ENCODE data around the gene MYO9B. TPM values are rescaled to one million over a fixed set of nuclear protein-coding genes. Genes with fewer than 3 reads are reported as not detected.

MYO9B gene
- total and polyA plus RNA-seq, 9 of the 15 experiments (the other 6 are each of a cell fraction or from before 2014, with no cell fraction given), result 2.4 to 77.6 (median 23.0) TPM

DNA sequence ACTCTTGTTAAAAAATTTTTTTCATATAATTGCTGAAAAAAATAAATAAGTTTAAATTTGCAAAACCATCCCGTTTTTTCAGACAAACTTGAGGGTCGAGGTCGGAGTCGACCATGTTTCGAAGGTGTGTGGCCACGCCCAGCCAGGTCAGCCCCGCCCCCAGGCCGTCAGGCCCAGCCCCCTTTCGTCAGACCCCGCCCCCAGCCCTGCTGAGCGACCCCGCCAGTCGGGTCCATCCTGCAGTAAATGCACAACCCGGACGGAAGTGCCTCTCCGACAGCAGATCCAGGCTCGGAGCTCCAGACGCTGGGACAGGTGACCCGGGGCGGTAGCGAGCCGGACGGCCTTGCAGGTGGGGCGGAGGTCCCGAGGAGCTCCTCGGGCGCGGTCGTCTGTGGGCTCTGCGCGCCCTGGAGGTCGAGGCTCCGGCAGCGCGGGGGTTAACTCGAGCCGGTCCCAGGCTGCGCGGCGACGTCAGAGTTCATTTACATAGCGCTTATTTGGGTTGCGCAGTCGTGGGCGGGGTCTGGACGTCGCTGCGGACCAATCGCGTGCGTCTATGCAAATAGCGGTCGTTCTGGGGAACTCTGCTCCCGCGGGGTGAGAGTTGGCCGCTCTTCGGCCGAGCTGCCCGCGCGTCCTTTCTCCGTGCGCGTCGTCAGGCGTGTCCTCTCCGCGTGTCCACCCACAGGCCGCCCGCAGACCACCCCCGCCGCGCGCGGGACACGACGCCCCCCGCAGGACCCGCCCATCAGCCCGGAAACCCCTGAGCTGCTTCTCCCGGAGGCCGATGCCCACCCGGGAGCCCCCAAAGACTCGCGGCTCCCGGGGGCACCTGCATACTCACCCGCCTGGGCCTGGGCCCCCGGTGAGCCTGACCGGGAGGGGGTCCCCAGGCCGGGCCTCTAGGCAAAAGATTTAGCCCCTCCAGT is 150.7 kb downstream of the MYO9B start, which contains the start of gene OCEL1 (continued):
- TF ChIP-seq, protein P1, sequence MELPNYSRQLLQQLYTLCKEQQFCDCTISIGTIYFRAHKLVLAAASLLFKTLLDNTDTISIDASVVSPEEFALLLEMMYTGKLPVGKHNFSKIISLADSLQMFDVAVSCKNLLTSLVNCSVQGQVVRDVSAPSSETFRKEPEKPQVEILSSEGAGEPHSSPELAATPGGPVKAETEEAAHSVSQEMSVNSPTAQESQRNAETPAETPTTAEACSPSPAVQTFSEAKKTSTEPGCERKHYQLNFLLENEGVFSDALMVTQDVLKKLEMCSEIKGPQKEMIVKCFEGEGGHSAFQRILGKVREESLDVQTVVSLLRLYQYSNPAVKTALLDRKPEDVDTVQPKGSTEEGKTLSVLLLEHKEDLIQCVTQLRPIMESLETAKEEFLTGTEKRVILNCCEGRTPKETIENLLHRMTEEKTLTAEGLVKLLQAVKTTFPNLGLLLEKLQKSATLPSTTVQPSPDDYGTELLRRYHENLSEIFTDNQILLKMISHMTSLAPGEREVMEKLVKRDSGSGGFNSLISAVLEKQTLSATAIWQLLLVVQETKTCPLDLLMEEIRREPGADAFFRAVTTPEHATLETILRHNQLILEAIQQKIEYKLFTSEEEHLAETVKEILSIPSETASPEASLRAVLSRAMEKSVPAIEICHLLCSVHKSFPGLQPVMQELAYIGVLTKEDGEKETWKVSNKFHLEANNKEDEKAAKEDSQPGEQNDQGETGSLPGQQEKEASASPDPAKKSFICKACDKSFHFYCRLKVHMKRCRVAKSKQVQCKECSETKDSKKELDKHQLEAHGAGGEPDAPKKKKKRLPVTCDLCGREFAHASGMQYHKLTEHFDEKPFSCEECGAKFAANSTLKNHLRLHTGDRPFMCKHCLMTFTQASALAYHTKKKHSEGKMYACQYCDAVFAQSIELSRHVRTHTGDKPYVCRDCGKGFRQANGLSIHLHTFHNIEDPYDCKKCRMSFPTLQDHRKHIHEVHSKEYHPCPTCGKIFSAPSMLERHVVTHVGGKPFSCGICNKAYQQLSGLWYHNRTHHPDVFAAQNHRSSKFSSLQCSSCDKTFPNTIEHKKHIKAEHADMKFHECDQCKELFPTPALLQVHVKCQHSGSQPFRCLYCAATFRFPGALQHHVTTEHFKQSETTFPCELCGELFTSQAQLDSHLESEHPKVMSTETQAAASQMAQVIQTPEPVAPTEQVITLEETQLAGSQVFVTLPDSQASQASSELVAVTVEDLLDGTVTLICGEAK (IDR thresholded peaks at IDR 0.05), result peak; percentile 64
- TF ChIP-seq, protein P1 (CRISPR knock-in tag; IDR thresholded peaks at IDR 0.05), result no peak
- TF ChIP-seq CTBP1 (IDR thresholded peaks at IDR 0.05; ENCODE audit: borderline replicate concordance) (peak; percentile 82), CEBPG (CRISPR knock-in tag; IDR thresholded peaks at IDR 0.05) (peak; percentile 82), CEBPG (tag; conservative IDR thresholded peaks at IDR 0.05 in 1 of 2, IDR thresholded peaks at IDR 0.05 in 1 of 2) (peak; percentile 41 to 76; a peak in 3 of 4 replicates), HNRNPL (IDR thresholded peaks at IDR 0.05; ENCODE audit: low read depth, low read length) (peak; percentile 81), ZNF224 (CRISPR knock-in tag; IDR thresholded peaks at IDR 0.05) (no peak), NRF1 (conservative IDR thresholded peaks at IDR 0.05 in 1 of 2, IDR thresholded peaks at IDR 0.05 in 1 of 2) (peak; percentile 95 to 96)
- TF ChIP-seq, protein P2, sequence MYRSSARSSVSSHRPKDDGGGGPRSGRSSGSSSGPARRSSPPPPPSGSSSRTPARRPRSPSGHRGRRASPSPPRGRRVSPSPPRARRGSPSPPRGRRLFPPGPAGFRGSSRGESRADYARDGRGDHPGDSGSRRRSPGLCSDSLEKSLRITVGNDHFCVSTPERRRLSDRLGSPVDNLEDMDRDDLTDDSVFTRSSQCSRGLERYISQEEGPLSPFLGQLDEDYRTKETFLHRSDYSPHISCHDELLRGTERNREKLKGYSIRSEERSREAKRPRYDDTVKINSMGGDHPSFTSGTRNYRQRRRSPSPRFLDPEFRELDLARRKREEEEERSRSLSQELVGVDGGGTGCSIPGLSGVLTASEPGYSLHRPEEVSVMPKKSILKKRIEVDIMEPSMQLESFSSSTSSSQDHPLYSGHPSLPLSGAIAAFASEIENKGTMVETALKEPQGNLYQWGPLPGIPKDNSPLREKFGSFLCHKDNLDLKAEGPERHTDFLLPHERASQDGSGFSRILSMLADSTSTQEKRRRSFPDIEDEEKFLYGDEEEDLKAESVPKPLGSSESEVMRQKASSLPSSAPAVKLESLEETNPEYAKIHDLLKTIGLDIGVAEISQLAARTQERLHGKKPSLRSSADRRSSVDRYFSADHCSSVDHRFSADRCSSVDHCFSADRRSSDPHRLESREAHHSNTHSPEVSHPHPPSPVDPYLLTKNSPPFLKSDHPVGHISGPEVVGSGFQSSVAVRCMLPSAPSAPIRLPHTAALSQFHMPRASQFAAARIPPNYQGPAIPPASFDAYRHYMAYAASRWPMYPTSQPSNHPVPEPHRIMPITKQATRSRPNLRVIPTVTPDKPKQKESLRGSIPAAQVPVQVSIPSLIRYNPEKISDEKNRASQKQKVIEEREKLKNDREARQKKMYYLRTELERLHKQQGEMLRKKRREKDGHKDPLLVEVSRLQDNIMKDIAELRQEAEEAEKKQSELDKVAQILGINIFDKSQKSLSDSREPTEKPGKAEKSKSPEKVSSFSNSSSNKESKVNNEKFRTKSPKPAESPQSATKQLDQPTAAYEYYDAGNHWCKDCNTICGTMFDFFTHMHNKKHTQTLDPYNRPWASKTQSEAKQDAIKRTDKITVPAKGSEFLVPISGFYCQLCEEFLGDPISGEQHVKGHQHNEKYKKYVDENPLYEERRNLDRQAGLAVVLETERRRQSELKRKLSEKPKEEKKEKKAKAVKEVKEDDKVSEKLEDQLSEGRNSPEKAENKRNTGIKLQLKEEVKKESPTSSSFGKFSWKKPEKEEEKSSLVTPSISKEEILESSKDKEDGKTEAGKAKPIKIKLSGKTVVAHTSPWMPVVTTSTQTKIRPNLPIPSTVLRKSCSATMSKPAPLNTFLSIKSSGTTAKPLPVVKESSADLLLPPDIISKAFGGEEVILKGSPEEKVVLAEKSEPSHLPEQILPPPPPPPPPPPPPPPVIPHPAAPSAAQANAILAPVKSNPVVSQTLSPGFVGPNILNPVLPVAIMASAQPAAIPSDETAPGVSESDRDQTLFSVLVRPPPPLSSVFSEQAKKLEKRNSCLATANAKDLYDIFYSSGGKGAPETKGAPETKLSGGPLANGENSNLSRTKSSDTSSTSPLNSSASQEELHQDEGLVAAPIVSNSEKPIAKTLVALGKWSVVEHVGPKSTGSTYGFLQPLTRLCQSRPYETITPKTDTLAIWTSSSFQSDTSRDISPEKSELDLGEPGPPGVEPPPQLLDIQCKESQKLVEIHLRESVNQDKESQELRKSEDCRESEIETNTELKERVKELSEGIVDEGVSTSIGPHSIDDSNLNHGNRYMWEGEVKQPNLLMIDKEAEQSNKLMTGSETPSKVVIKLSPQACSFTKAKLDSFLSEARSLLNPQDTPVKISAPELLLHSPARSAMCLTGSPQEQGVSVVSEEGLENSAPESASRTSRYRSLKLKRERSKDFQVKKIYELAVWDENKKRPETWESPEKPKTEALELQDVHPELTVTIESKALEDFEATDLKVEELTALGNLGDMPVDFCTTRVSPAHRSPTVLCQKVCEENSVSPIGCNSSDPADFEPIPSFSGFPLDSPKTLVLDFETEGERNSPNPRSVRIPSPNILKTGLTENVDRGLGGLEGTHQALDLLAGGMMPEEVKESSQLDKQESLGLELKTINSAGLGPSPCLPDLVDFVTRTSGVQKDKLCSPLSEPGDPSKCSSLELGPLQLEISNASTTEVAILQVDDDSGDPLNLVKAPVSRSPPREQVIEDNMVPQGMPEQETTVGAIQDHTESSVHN (IDR thresholded peaks at IDR 0.05; ENCODE audit: borderline replicate concordance in 1 of 2, low read depth in 1 of 2), result no peak
